Measurements from ENCODE around the gene ERFE. TPM values are rescaled to one million over a fixed set of nuclear protein-coding genes. Genes with fewer than 3 reads are reported as not detected.
"Not testable (repeated sequence)": the region's sequence is repeated elsewhere in the genome, so short reads cannot be mapped to it uniquely, and the experiment has no call there.

ERFE gene
- total RNA-seq, 2 donors from 2014 or later = 0.45 TPM; not detected in 1

DNA sequence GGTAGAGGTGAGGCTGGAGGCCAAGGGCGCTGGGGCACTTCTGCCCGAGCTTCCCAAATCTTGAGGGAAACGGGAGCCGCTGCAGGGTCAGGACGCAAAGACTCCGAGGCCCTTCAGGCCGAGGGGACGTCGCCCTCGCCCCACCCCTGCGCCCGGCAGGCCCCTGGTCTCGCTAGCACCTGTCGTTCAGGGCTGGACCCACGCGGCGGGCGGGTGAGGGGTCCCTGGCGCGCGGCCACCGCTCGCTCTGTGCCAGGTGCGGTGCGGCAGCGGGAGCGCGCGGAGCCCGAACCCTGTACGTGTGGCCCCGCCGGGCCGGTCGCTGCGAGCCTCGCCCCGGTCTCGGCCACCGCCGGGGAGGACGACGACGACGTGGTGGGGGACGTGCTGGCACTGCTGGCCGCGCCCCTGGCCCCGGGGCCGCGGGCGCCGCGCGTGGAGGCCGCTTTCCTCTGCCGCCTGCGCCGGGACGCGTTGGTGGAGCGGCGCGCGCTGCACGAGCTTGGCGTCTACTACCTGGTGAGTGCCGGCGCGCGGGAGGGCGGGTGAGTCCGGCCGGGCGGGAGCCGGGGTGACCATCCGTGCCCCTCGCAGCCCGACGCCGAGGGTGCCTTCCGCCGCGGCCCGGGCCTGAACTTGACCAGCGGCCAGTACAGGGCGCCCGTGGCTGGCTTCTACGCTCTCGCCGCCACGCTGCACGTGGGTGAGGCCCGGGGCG lies 4.9 kb downstream of the ERFE start:
- intact Hi-C loops (cut with DNase I, micrococcal nuclease) = loop anchor here in 1 of 2 donors (10.0 kb wide), 1 partner anchor 101 kb away; no protein-coding TSS in a partner anchor
- DNase-seq (peak in 1 of 2 donors; percentile 10), ATAC-seq (no peak)

DNA sequence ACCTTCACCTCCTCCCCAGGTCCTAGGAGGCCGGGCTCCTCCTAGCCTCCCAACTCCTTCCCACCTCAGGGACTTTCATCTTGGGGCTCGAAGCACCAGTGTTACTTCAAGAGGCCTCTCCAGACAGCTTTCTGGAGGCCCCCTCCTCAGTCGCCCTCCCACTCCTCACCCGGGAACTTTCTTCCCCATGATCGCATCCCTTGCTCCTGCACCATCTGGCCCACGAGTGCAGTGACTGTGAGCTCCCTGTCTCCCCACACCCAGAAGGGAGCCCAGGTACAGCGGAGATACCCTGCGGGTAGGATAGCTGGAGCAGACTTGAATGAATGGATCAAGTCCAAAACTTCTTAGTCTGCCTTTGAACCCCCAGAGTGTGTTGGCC lies 6.1 kb downstream of the ERFE start:
- intact Hi-C loops (cut with DNase I, micrococcal nuclease) = loop anchor here in 1 of 2 donors (10.0 kb wide), 1 partner anchor 100 kb away; no protein-coding TSS in a partner anchor
- no peak for DNase-seq
- ATAC-seq = no peak

DNA sequence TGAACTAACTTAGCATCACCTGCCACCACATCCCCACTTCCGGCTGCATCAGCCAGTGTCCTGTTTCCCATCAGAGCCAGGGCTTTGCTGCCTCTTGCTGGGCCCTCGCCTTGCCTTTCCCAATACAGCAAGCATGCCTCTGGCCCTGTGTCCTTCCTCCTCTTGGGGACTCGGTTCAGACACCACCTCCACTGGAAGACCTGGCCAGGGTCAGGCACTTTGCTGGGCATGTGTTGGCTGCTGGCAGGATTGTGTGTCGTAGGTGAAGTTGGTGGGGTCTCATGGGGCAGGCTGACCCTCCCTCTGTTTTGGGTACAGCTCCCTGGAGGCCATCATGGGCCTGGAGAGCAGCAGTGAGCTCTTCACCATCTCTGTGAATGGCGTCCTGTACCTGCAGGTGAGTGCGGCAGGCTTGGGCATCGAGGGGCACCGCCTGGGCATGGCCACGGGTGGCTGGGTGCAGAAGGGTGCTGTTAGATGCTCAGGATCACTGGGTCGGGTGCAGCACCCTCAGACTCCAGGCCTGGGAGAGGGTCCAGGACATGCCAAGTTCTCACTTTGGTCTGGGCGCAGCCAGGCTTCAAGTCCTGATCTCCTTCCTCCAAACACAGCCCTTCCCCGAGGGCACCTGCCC lies 6.6 kb downstream of the ERFE start:
- ATAC-seq = no peak
- intact Hi-C loops (cut with DNase I, micrococcal nuclease) = loop anchor here in 1 of 2 donors (10.0 kb wide), 1 partner anchor 99 kb away; no protein-coding TSS in a partner anchor
- DNase-seq = no peak

DNA sequence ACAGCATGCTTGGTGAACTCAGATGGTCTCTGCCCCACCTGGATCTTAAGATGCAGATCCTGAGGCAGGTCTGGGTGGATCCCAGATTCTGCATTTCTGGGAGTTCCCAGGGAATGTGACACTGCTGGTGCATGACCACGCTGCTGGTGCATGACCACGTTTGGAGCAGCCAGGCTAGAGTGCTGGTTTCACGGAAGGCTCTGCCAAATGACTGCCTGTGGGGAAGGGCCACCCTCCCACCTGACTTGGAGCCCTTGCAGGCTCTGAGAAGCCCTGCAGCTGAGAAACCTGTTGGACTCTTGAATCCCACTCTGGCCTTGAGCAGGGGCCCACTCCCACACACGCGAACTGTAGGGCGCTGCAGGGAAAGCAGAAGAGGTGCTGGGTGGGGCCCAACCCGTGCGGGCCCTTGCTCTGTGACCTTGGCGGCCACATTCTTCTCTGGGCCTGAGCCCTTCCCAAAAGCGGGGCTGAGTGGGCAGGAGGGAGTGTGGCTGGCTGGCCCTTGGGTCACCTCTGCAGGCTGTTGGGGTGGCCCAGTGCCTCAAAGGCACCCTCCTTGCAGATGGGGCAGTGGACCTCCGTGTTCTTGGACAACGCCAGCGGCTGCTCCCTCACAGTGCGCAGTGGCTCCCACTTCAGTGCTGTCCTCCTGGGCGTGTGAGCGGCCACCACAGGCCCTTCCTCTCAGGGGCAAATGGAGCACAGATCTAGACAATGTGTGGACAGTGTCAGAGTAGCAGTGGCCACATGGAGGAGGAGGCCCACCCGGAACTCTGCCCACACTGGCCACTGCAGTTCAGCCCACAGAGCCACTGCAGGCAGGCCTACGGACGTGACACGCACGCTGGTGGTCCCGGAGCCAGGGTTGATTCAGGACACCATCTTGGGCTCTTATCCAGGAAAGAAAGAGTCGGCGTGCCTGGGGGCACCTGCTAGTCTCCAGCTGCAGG lies 7.9 kb downstream of the ERFE start:
- no peak for ATAC-seq
- intact Hi-C loops (cut with DNase I, micrococcal nuclease) = loop anchor here in 1 of 2 donors (10.0 kb wide), 1 partner anchor 98 kb away; no protein-coding TSS in a partner anchor
- DNase-seq = no peak

DNA sequence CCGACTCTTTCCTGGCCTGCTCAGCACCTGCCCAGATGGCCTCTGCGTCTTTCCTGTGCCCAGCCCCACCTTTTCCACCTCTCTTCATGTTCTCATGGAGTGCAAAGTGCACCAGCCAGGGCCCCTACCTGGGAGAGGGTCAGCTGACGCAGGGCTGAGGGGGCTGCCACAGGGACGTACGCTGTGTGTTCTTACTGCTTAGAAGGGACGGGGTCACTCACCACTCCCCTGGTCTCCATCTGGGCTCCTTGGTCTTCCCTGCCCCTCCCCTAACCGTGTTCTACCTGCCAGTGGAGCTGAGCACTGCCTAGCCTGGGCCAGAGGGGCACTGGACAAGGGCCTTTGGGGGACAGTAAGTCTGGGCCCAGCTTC lies 8.6 kb downstream of the ERFE start:
- peak; percentile 7 for ATAC-seq
- intact Hi-C loops (cut with DNase I, micrococcal nuclease) = loop anchor here in 1 of 2 donors (10.0 kb wide), 1 partner anchor 97 kb away; no protein-coding TSS in a partner anchor
- no peak for DNase-seq

DNA sequence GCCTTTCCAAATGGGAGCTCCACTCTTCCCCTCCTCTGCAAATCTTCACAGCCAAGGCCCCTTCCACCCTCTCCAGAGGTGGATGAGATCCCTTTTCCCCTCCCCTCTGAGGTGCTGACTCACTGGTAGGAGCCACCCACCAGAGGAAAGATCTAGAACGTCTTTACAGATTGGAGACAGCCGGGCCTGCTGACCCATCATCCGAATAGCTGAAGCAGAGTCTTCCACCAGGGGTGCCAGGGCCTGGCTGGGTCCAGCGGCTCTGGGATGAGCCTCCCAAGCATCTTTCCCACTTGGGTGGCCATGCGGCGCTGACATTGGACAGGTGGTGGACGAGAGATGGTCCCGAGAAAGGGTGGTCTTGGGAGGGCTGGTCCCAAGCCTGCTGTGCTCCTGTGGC lies 9.0 kb downstream of the ERFE start:
- DNase-seq = no peak
- intact Hi-C loops (cut with DNase I, micrococcal nuclease) = loop anchor here in 1 of 2 donors (10.0 kb wide), 1 partner anchor 97 kb away; no protein-coding TSS in a partner anchor
- ATAC-seq = no peak

DNA sequence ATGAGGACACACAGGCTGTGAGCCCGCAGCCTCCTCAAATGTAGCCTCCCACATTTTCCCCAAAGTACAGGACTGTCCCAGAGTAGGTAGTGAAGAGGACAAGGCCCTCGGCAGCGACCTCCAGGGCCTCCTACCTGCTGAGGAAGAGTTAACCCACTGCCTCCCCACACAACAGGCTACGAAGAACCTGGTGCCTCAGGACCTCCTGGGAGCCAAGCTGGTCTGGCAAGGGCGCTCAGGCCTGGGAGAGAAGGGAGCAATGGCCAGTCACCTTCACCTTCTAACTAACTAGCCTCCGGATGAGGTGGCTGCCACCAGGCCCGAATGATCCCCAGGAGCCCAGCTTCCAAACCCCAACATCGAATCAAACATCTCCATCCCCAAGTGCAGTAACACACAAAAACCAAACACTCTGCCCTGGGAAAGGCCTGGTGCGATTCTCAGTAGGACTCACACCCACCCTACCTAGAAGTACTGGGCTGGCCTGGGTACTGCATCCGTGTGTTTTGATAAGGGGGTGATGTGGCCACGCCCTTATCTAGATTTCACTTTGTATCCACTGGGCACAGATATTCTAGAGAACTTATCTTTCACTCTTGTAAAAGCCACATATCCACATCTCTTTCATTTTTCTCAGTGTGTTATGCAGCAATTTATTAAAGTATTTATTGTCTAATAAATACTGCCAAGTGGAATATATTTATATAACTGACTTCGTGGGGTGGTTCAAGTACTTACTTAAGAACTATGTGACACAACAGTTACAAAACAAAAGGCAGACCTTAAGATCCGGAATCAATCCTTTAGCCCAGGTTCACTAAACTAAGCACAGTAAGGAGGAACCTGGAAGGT lies 9.7 kb downstream of the ERFE start:
- intact Hi-C loops (cut with DNase I, micrococcal nuclease) = loop anchor here in 1 of 2 donors (10.0 kb wide), 1 partner anchor 96 kb away; no protein-coding TSS in a partner anchor
- DNase-seq (no peak), ATAC-seq (no peak)

DNA sequence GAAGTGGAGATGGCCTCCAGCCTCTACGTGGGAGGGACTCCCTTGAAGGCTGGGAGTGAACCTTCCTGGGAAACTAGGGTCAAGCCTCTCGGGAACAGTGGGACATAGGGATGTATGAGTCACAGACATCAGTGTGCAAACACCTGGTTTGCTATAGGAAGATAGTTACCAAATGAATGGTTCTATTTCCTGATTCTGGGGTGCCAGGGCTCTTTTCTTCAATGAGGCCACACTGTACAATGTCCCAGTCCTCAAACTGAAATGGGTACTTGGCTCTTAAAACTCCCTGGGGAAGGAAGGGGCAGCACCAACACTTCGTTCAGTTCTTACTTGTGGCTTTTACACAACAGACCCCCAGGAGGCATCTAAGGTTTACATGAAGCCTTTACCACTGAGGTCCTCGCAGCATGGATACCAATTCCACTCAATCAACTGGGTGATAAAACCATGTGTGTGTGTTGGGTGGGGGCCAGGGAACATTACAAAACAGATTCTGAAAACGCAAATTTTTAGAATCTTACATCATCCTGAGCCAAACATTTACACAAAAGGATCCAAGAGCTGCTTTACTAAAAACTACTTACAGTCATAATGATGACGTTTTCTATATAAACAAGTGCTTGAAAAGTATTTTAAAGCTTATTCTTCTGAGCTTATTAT lies 10.4 kb downstream of the ERFE start:
- peak; percentile 35 for ATAC-seq
- intact Hi-C loops (cut with DNase I, micrococcal nuclease) = loop anchor here in 1 of 2 donors (10.0 kb wide), 1 partner anchor 96 kb away; no protein-coding TSS in a partner anchor
- DNase-seq = no peak

DNA sequence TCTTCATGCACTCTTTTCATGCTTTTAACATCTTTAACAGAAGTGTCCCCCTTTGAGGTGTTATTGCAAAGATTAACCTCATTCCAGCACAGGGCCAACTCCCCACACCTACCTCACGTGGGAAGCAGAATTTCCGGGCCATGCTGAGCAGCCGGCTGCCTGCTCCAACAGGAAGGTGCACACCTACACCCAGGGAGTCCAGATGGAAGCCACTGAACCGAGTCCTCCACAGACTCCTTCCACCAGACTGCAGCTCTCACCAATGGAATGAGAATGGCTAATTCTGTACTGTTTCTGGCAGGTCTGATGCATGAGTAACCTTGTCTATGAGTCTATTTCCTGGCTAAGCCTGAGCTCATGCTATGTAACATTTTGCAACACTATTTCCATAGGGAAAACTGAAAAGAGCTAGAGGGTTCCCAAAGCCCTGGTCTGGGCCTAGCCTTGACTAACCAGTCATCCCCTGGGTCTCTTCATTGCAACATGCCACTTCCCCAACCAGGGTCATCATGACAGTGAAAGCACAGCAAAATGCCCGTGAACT lies 11.0 kb downstream of the ERFE start:
- DNase-seq (no peak), ATAC-seq (no peak)
- intact Hi-C loops (cut with DNase I, micrococcal nuclease) = loop anchor here in 1 of 2 donors (10.0 kb wide), 1 partner anchor 95 kb away; no protein-coding TSS in a partner anchor

DNA sequence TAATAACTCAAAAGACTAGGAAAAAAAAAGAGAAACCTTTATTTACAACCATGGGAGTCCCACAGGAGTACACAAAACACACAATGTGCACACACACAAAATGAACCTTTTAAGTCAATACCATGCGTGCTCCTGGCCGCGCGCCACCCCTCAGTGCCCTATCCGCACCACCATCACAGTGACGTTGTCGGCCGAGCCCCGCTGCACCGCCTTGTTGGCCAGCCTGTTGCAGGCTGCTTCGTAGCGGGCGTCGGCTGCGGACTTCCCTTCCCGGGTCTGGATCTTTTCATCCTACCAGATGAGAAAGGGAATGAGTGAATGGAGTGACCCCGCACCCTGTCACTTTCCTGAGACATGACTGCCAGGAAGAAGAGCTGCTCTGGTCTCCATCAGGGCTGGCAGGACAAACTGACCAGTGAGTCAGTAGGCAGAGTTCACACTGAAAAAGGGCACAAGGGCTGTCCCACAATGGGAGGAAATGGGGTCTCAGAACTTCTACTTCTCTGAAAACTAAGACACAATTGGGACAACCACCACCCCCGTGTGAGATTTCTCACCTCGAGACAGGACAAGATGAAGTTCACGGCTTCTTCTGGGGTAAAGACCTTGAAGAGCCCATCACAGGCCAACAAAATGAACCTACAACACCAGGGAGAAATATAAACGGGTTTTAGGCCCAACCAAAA lies 11.8 kb downstream of the ERFE start:
- DNase-seq (no peak), ATAC-seq (no peak)
- intact Hi-C loops (cut with DNase I, micrococcal nuclease) = no loop called here

DNA sequence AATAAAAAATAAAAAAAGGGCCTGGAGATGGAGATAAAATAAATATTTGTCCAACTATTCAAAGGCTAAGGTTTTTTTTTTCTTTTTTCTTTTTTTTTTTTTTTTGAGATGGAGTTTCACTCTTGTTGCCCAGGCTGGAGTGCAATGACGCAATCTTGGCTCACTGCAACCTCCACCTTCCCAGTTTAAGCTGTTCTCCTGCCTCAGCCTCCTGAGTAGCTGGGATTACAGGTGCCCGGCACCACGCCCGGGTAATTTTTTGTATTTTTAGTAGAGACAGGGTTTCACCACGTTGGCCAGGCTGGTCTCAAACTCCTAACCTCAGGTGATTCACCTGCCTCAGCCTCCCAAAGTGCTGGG lies 12.3 kb downstream of the ERFE start:
- DNase-seq; intact Hi-C loops (cut with DNase I, micrococcal nuclease); ATAC-seq: not testable (repeated sequence)

DNA sequence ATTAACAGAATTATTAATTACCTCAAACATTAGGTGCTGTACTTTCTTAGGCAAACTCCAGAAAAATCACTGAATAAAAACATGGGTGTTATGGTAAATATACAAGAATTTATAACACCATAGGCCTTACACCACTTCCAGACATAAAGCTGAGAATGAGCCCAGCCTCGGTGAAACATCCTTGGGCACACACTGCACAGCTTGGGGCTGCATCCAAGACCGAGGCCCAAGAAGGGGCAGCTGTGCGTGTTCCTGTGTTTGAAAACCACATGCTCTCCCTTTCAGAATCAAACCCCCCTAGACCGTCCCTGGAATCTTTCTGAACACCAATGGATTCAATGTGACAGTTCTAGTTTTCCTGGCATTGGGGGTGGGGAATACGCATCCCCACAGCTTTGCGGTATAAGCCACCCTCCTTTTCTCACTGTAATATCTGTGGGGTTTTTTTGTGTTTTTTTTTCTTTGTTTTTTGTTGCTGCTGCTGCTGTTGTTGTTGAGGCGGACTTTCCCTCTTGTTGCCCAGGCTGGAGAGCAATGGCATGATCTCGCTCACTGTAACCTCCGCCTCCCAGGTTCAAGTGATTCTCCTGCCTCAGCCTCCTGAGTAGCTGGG lies 12.9 kb downstream of the ERFE start:
- ATAC-seq = no peak
- intact Hi-C loops (cut with DNase I, micrococcal nuclease) = no loop called here
- DNase-seq = no peak

DNA sequence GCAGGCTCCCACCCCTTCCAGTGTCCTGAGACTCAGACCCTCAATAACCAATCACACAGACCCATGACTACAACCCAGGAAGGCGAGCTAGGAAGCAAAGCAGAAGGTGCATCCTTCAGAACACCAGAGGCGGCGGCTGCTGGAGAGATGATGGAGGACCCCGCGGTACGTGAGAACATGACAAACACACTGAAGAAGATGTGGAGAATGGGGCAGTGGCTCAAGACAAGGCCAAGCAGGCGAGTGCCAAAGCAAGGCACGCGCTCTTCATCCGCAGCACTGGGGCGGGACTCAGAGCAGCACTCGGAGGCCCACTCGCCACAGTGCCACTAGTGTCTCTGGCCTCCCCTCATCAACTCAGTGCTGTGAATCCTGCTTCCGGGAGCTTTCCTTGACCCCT lies 13.7 kb downstream of the ERFE start:
- DNase-seq (no peak), ATAC-seq (no peak)
- intact Hi-C loops (cut with DNase I, micrococcal nuclease) = no loop called here

DNA sequence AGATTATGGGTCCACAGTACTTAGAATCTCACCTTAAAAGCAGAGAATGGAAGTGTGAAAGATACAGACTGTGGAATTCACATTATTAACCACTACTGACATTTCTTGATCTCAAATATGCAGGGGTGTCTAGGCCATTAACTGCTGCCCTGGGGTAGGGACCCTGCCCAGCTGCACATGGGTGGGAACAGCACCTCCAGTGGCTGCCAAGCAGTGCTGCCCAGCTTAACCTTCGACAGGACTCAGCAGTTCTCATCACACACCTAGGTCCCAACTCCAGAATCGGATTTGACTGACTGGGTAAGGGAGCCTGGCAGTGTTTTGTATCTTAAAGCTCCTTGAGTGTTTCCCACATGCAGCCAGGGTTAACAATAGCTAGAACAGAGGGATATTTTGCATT lies 14.9 kb downstream of the ERFE start:
- ATAC-seq = no peak
- intact Hi-C loops (cut with DNase I, micrococcal nuclease) = no loop called here
- no peak for DNase-seq

DNA sequence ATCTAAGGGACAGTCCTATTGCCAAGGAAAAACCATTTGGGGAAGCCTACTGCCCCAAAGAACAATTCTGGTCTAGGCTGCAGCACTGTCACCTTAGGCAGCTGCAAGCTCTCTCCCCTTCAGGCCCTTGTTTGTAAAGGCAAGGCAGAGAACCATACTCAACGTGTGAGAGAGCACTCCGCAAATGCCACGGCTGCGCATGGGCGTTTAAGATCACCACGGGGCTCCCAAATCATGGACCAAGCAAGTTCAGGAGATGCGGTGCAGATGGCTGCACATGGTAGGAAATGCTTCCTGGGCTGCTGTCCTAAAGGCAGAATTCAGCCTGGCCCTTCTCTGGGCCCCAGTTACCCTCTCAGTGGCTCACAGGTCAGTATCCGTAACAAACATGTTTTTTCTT lies 15.5 kb downstream of the ERFE start:
- intact Hi-C loops (cut with DNase I, micrococcal nuclease) = no loop called here

DNA sequence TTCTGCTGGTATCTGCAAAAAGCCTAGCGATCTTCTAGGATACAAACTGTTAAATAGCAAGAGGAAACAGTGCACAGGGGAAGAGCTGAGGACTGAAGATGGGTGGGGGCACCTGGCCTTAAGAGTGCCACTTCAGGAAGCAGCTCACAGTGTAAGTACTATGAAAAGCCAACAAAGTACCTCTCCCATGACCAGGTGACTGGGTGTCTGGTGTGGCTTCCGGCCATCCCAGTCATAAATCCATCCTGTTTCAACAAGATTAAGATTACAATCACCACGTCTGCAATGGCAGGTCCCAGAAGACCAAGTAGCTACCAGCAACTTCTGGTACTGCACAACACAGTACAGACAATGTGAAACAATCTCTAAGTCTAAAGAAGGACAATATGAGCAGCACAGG lies 15.9 kb downstream of the ERFE start:
- intact Hi-C loops (cut with DNase I, micrococcal nuclease) = no loop called here
- ATAC-seq (peak; percentile 98), DNase-seq (peak; percentile 47 to 60)

More for the DNA sequence above, 15.5 kb downstream of the ERFE start:
- ATAC-seq = no peak
- no peak for DNase-seq
